OCI-LY7 (cell line): Measurements from ENCODE around the gene TMEM214.

Experiments
- EZH2phosphoT487 ChIP-seq: fragments of 200-600 bp; sonication (generic); IDR thresholded peaks from 2 replicates; pipeline ENCODE4 v1.6.1; 2018; ENCODE audit warnings: low read depth, borderline replicate concordance, mild to moderate bottlenecking, mixed run types, antibody characterized with exemption, low read length, moderate library complexity, mixed read lengths
- TF ChIP-seq, protein P1 (sequence below): fragments of 200-600 bp; sonication (generic); conservative IDR thresholded peaks from 2 replicates; pipeline ENCODE4 v1.5.1; 2014; ENCODE audit warnings: mild to moderate bottlenecking, antibody characterized with exemption, low read length, moderate library complexity, mixed read lengths

DNA sequence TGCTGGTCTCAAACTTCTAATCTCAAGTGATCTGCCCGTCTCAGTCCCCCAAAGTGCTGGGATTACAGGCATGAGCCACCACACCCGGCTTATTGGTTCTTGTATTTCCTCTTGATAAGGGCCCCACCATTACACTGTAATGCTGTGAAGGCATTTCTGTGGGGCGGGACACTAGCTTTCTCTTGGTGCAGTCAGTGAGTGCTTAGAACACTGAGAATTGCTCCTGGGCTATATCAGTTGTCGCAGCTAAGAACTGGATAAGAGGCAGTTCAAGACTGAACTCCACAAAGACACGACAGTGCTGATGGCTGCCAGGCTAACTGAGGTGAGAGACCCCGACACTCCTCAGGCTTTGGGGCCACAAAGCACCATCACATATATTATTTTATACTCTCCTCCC is 55.9 kb downstream of the TMEM214 start:
- TF ChIP-seq EZH2phosphoT487 = no peak
- TF ChIP-seq, protein P1, sequence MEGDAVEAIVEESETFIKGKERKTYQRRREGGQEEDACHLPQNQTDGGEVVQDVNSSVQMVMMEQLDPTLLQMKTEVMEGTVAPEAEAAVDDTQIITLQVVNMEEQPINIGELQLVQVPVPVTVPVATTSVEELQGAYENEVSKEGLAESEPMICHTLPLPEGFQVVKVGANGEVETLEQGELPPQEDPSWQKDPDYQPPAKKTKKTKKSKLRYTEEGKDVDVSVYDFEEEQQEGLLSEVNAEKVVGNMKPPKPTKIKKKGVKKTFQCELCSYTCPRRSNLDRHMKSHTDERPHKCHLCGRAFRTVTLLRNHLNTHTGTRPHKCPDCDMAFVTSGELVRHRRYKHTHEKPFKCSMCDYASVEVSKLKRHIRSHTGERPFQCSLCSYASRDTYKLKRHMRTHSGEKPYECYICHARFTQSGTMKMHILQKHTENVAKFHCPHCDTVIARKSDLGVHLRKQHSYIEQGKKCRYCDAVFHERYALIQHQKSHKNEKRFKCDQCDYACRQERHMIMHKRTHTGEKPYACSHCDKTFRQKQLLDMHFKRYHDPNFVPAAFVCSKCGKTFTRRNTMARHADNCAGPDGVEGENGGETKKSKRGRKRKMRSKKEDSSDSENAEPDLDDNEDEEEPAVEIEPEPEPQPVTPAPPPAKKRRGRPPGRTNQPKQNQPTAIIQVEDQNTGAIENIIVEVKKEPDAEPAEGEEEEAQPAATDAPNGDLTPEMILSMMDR = no peak
